Neutrophil (primary cell): Measurements from ENCODE around the gene CLEC2L.

Source experiments
- H3K27ac ChIP-seq: fragments of 200-600 bp; sonication (generic); 2 replicates; pipeline ENCODE4 v1.5.1; 2016; ENCODE audit warnings: mild to moderate bottlenecking, moderate library complexity
- H3K27me3 ChIP-seq: fragments of 200-600 bp; sonication (generic); 2 replicates; pipeline ENCODE4 v1.6.0; 2016; ENCODE audit warnings: mild to moderate bottlenecking
- H3K36me3 ChIP-seq: fragments of 200-600 bp; sonication (generic); 2 replicates; pipeline ENCODE4 v1.5.1; 2017
- H3K4me1 ChIP-seq, 2 experiments: fragments of 200-600 bp in 1 of 2; sonication (generic) in 1 of 2; 1 replicate in 1 of 2; 2 replicates in 1 of 2; pipeline versions ENCODE4 v1.5.1 to v1.6.1; 2013 to 2016; ENCODE audit warnings: low read depth in 1 of 2, low read length in 1 of 2, mild to moderate bottlenecking in 1 of 2, moderate library complexity in 1 of 2; ENCODE audit not compliant: control insufficient read depth in 1 of 2, insufficient read depth in 1 of 2
- H3K4me3 ChIP-seq, 2 experiments: fragments of 200-600 bp in 1 of 2; sonication (generic) in 1 of 2; 1 replicate in 1 of 2; 2 replicates in 1 of 2; pipeline ENCODE4 v1.5.1; 2013 to 2016; ENCODE audit warnings: low read depth in 1 of 2, low read length in 1 of 2, mild to moderate bottlenecking in 1 of 2, moderate library complexity in 1 of 2
- H3K9me3 ChIP-seq: fragments of 200-600 bp; sonication (generic); 2 replicates; pipeline ENCODE4 v1.5.1; 2016
- CTCF ChIP-seq: fragments of 200-600 bp; sonication (generic); IDR thresholded peaks from 2 replicates; pipeline ENCODE4 v1.5.1; 2016; ENCODE audit warnings: antibody characterized with exemption

CLEC2L gene

DNA sequence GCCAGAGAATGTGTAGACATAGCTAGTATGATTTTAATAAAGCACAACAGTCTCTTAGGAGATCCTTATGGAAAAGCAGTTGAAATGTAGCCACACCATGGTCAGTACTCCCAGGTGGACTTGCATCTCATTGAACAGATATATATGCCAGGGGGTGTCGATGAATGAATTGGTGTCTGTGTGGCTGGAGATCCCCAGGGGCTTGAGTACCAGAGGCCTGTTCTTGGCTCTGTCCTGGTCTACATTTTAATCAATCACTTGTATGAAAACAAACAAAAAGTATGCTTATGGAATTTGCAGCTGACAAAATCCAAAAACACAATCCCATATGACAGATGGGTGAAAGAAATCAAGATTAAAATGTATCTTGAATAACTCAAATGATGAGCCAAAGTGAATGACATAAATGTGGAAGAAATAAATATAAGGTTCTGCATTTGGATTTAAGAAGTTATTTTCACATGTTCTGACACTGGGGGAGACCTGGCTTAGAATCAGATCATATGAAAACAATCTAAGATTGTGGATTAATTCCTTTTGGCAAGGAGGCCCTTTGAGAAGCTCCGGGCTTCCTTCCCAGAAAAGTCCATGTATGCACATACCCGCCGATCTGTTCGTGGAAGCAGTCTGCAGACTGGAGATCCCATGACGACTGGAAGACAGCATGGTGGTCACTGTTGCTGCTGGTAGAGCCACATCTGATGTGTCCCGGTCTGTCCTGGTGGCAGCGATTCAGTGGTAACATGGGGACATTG lies 15.6 kb downstream of the CLEC2L start:
- Histone ChIP-seq H3K9me3 (no peaks in the 10 kb centered on the region), H3K4me3 (no peak overlapping the region)

GRCh38 chr7:139540203-139540602 lies 16.7 kb downstream of the CLEC2L start:
- Histone ChIP-seq H3K27me3 (no peaks in the 10 kb centered on the region), H3K4me1 (peaks cover 0 to 6% of the 10 kb centered on the region in 2 experiments), H3K27ac (no peak overlapping the region), H3K36me3 (no peaks in the 10 kb centered on the region), H3K9me3 (no peaks in the 10 kb centered on the region), H3K4me3 (no peak overlapping the region)
- no peak for TF ChIP-seq CTCF

More for the DNA sequence above, 15.6 kb downstream of the CLEC2L start:
- Histone ChIP-seq H3K27me3 (peaks cover 4% of the 10 kb centered on the region), H3K27ac (no peak overlapping the region), H3K36me3 (no peaks in the 10 kb centered on the region), H3K4me1 (peaks cover 0 to 7% of the 10 kb centered on the region in 2 experiments)
- TF ChIP-seq CTCF, result no peak

GRCh38 chr7:139541600-139542307 lies 18.3 kb downstream of the CLEC2L start:
- TF ChIP-seq CTCF, result no peak

GRCh38 chr7:139542308-139543151 lies 19.0 kb downstream of the CLEC2L start:
- Histone ChIP-seq H3K36me3 (no peaks in the 10 kb centered on the region), H3K9me3 (no peaks in the 10 kb centered on the region), H3K27ac (no peak overlapping the region), H3K4me1 (peaks cover 0 to 4% of the 10 kb centered on the region in 2 experiments), H3K27me3 (no peaks in the 10 kb centered on the region), H3K4me3 (no peak overlapping the region)
- no peak for TF ChIP-seq CTCF

More at GRCh38 chr7:139541600-139542307, 18.3 kb downstream of the CLEC2L start:
- peaks cover 0 to 4% of the 10 kb centered on the region in 2 experiments for H3K4me1 ChIP-seq
- H3K9me3 ChIP-seq, result no peaks in the 10 kb centered on the region
- no peak overlapping the region for H3K27ac ChIP-seq
- no peaks in the 10 kb centered on the region for H3K36me3 ChIP-seq
- H3K27me3 ChIP-seq, result no peaks in the 10 kb centered on the region
- H3K4me3 ChIP-seq, result no peak overlapping the region

- H3K4me1 ChIP-seq, result peaks cover 0 to 4% of the 10 kb centered on the region in 2 experiments
- no peak overlapping the region for H3K27ac ChIP-seq
- no peaks in the 10 kb centered on the region for H3K9me3 ChIP-seq
- no peak overlapping the region for H3K4me3 ChIP-seq
- no peaks in the 10 kb centered on the region for H3K27me3 ChIP-seq
- no peak for TF ChIP-seq CTCF
- H3K36me3 ChIP-seq, result no peaks in the 10 kb centered on the region
Observed at GRCh38 chr7:139543801-139544603, 20.5 kb downstream of the CLEC2L start.
